Peyer's patch (tissue), 4 donors: ENCODE results near the gene MGLL. TPM values are rescaled to one million over a fixed set of nuclear protein-coding genes. Genes with fewer than 3 reads are reported as not detected.

Source experiments
- DNase-seq, 3 donors: peaks; one replicate each; pipeline ENCODE4 v3.0.0-alpha.2; 2017 to 2019
- H3K27ac ChIP-seq, 4 donors: fragments of 200-600 bp; sonication (generic); one replicate each; pipeline ENCODE4 v1.5.1; 2016 to 2019
- H3K27me3 ChIP-seq, 2 donors: fragments of 200-600 bp; sonication (generic); one replicate each; pipeline ENCODE4 v1.5.1; 2019
- H3K36me3 ChIP-seq, 3 donors: fragments of 200-600 bp; sonication (generic); one replicate each; pipeline ENCODE4 v1.5.1; 2016 to 2019
- H3K4me1 ChIP-seq, 4 donors: fragments of 200-600 bp; sonication (generic); one replicate each; pipeline ENCODE4 v1.5.1; 2016 to 2019
- H3K4me3 ChIP-seq, 4 donors: fragments of 200-600 bp; sonication (generic); 1 replicate in 3 of 4; 2 replicates in 1 of 4; pipeline ENCODE4 v1.5.1; 2016 to 2019; ENCODE audit warnings: mild to moderate bottlenecking in 1 of 4
- H3K9me3 ChIP-seq, 4 donors: fragments of 200-600 bp; sonication (generic); one replicate each; pipeline ENCODE4 v1.5.1; 2016 to 2019; ENCODE audit warnings: mild to moderate bottlenecking in 1 of 4
- POLR2A ChIP-seq, 2 donors: fragments of 450-650 bp; IDR thresholded peaks; one replicate each; pipeline ENCODE4 v1.5.1; 2017; ENCODE audit warnings: antibody characterized with exemption in 2 of 2, mild to moderate bottlenecking in 2 of 2, moderate library complexity in 2 of 2
- total RNA-seq, 4 donors: library from RNA; depleted of rRNA; stranded (reverse); fragments of >200 nt; gene quantifications; one replicate each; pipeline ENCODE4 v1.1.0, GENCODE V29; 2016
- TF ChIP-seq, protein P1 (sequence below), 6 experiments: fragments of 450-650 bp in 4 of 6; fragments of 200-600 bp in 2 of 6; sonication (generic) in 1 of 6; IDR thresholded peaks; one replicate each; pipeline ENCODE4 v1.5.1; 2017 to 2019; ENCODE audit warnings: antibody characterized with exemption in 6 of 6, mild to moderate bottlenecking in 3 of 6, moderate library complexity in 1 of 6

MGLL gene
- total RNA-seq, 4 donors from 2014 or later = 56.1 to 180 (median 143) TPM

DNA sequence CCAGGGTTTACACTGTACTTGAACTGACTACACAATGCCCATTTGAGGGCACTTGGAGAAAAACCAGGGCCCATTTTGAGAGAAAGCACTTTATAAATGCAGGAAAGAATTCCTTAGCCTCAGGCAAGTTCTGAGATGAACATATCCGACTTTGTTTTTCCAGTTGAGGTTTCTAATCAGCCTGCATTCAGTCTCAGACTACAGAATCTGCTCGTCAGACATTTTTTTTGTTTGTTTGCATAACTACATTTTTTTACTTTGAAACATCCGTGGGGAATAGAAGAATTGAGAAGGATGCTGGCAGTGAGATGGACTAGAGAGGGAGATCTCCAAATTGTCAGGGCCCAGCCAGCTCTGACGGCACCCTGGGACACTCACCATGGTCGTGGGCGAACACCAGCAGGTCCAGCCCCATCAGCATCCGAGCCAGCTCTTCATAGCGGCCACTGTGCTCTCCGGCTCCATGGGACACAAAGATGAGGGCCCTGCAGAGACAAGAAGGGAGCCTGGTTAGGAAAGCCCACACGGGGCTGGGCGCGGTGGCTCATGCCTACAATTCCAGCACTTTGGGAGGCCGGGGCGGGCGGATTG is 40.8 kb downstream of the MGLL start:
- peak in 1 of 3 donors; percentile 42 for DNase-seq
- Histone ChIP-seq H3K9me3 (peaks cover 0 to 5% (median 0%) of the 10 kb centered on the region in 4 donors), H3K4me1 (peaks cover 0 to 53% (median 8%) of the 10 kb centered on the region in 4 donors), H3K27me3 (no peaks in the 10 kb centered on the region), H3K27ac (peak overlapping the region in 2 of 4 donors; percentile 42 to 53), H3K36me3 (peaks cover 0 to 6% (median 0%) of the 10 kb centered on the region in 3 donors), H3K4me3 (no peak overlapping the region)
- no peak for TF ChIP-seq POLR2A (IDR thresholded peaks at IDR 0.05)

DNA sequence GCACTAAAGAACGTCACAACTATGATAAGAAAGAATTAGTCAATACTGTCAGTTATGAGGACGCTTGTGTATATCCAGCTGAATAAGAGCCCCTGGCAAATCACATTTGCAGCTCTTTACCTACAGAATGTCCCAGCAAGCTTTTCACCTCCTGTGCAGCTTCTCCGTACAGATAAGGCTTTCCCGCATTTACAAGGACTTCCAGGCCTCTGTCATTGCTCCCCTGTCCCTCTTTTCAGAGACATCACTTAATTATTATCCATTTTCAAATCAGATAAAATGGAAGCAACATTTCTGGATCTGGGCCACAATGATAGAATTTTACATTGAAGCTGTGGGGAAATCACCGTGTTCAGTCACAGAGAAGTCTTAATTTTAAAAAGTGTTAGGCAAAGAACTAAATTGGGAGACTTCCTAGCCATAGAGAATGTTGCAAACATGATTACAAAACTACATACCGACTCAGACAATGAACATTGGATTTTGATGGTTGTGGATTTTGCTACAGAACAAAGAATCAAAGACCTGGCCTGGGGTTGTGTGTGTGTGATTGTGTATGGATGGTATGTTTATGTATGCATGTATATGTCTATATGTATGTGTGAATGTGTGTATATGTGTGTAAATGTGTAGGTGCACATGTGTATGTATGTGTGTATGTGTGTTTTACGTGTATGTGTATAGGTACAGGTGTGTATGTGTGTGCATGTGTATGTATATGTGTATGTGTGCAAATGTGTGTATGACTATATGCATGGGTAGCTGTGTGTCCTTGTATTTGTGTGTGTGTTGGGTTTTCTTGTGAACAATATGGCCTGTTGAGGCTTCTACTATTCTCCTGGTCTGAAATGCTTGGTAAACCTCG is 41.5 kb downstream of the MGLL start:
- TF ChIP-seq POLR2A (IDR thresholded peaks at IDR 0.05) = no peak
- TF ChIP-seq, protein P1, sequence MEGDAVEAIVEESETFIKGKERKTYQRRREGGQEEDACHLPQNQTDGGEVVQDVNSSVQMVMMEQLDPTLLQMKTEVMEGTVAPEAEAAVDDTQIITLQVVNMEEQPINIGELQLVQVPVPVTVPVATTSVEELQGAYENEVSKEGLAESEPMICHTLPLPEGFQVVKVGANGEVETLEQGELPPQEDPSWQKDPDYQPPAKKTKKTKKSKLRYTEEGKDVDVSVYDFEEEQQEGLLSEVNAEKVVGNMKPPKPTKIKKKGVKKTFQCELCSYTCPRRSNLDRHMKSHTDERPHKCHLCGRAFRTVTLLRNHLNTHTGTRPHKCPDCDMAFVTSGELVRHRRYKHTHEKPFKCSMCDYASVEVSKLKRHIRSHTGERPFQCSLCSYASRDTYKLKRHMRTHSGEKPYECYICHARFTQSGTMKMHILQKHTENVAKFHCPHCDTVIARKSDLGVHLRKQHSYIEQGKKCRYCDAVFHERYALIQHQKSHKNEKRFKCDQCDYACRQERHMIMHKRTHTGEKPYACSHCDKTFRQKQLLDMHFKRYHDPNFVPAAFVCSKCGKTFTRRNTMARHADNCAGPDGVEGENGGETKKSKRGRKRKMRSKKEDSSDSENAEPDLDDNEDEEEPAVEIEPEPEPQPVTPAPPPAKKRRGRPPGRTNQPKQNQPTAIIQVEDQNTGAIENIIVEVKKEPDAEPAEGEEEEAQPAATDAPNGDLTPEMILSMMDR (IDR thresholded peaks at IDR 0.05) = no peak
- Histone ChIP-seq H3K36me3 (peaks cover 0 to 6% (median 0%) of the 10 kb centered on the region in 3 donors), H3K4me1 (peaks cover 0 to 53% (median 7%) of the 10 kb centered on the region in 4 donors), H3K9me3 (peaks cover 0 to 5% (median 0%) of the 10 kb centered on the region in 4 donors), H3K27ac (peak overlapping the region in 2 of 4 donors; percentile 4 to 53), H3K4me3 (no peak overlapping the region), H3K27me3 (no peaks in the 10 kb centered on the region)
- DNase-seq = no peak

DNA sequence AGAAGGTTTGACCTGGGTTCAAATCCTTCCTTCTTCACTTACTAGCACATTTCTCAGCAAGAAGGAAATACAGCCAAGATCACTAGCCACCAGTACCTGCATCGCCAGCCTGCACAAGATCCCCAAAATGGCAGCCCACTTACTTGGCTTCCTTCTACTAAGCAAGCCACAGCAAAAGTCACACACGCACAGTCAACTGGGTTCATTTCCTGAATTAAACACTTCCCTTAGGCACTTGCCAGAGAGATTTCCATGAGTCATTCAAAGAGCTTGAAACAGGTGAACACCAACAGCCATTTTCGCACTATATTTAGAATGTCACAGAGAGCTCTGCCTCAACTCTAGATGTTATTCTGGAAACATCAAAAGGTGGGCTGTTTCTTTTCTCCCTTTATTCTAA is 42.6 kb downstream of the MGLL start:
- DNase-seq = peak in 1 of 3 donors; percentile 9
- H3K27me3 ChIP-seq = no peaks in the 10 kb centered on the region
- H3K27ac ChIP-seq = peak overlapping the region in 1 of 4 donors; percentile 66
- H3K4me3 ChIP-seq = no peak overlapping the region
- H3K36me3 ChIP-seq = peaks cover 0 to 6% (median 0%) of the 10 kb centered on the region in 3 donors
- no peak for TF ChIP-seq POLR2A (IDR thresholded peaks at IDR 0.05)
- TF ChIP-seq, protein P1 (IDR thresholded peaks at IDR 0.05) = no peak
- H3K9me3 ChIP-seq = peaks cover 0 to 5% (median 0%) of the 10 kb centered on the region in 4 donors
- peaks cover 0 to 53% (median 3%) of the 10 kb centered on the region in 4 donors for H3K4me1 ChIP-seq

DNA sequence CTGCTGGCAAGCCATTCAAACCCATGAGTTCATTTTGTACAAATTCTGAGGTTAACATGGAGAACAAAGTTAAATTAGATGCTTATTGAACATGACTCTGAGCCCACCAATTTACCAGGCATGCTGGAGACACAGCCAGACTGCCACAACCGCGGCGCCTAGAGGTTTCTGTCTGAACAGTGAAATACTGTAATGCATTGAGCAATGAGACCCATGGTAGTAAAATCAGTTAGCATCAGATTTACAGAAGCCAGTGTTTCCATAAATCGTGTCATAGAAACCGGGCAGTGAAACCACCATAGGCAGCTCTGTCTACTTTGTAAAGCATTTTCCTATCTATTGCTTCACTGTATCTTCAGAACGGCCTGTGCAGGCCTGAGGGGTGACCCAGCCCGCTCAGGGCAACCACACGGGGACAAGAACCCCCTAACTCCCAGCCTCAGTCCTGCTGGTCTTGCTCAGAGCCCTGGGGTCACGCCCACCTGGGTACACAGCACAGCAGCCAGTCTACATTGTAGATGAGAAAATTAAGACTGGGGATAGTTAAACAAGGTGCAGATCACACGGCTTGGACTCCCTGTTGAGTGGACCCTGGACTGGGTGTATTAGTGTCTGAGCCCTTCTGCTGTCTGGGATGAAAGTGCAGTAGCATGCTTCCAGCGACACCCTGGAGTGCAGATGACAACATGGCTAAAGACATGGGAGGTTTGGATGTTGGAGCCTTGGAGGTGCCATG is 44.2 kb downstream of the MGLL start:
- peak in 2 of 3 donors; percentile 60 to 72 for DNase-seq
- Histone ChIP-seq H3K27me3 (no peaks in the 10 kb centered on the region), H3K4me3 (no peak overlapping the region), H3K4me1 (peaks cover 0 to 58% (median 0%) of the 10 kb centered on the region in 4 donors), H3K36me3 (peaks cover 0 to 6% (median 0%) of the 10 kb centered on the region in 3 donors), H3K27ac (peak overlapping the region in 3 of 4 donors; percentile 15 to 80 (median 66)), H3K9me3 (peaks cover 0 to 5% (median 0%) of the 10 kb centered on the region in 4 donors)
- TF ChIP-seq POLR2A (IDR thresholded peaks at IDR 0.05) = no peak
- TF ChIP-seq, protein P1 (IDR thresholded peaks at IDR 0.05) = no peak

DNA sequence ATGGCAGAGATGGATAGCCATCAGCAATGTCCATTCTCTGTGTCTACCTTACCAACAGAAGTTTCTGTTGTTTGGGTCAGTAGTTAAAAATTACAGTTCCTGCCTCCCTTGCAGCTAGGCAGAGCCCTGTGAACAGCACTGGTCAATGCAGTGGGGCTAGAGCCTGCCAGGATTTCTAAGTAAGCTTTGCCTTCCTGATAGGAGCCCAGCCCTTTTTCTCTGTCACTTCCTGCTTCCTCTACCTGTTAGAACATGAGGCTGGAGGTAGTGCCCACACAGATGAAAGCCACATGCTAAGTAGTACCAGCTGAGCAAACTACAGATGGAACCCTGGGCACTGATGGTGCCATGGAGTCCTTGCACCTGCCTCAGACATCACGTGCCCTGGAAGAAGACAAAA is 45.0 kb downstream of the MGLL start:
- DNase-seq = peak in 1 of 3 donors; percentile 27
- no peak overlapping the region for H3K4me3 ChIP-seq
- H3K36me3 ChIP-seq = peaks cover 0 to 6% (median 0%) of the 10 kb centered on the region in 3 donors
- no peaks in the 10 kb centered on the region for H3K27me3 ChIP-seq
- H3K27ac ChIP-seq = peak overlapping the region in 2 of 4 donors; percentile 66 to 80
- no peak for TF ChIP-seq POLR2A (IDR thresholded peaks at IDR 0.05)
- TF ChIP-seq, protein P1 (IDR thresholded peaks at IDR 0.05) = no peak
- peaks cover 0 to 5% (median 0%) of the 10 kb centered on the region in 4 donors for H3K9me3 ChIP-seq
- H3K4me1 ChIP-seq = peaks cover 0 to 58% (median 0%) of the 10 kb centered on the region in 4 donors
